ENCODE data around the gene TMEM145.

The TMEM145 gene

GRCh38 chr19:42293948-42294347 lies 19.2 kb upstream of the TMEM145 start:
- no peak for TF ChIP-seq EZH2phosphoT487 (IDR thresholded peaks at IDR 0.05; ENCODE audit: borderline replicate concordance)
- no peak for TF ChIP-seq CTCF (conservative IDR thresholded peaks at IDR 0.05; ENCODE audit: low read length)
- no peaks in the 10 kb centered on the region for H3K27me3 ChIP-seq (ENCODE audit: insufficient read depth, low read length, poor library complexity, severe bottlenecking)
- peaks cover 45% of the 10 kb centered on the region; the same call in 1 of the 2 replicates for H3K36me3 ChIP-seq (ENCODE audit: insufficient read depth, low read length)
- no peaks in the 10 kb centered on the region for H3K4me1 ChIP-seq (ENCODE audit: insufficient read depth, low read length, poor library complexity, severe bottlenecking)
- no peaks in the 10 kb centered on the region for H3F3A ChIP-seq (ENCODE audit: low read depth)
- H3K9me2 ChIP-seq (replicated peaks; ENCODE audit: low read depth, low read length), result no peaks in the 10 kb centered on the region
- H4K20me1 ChIP-seq (ENCODE audit: insufficient read depth, low read length, poor library complexity, severe bottlenecking), result no peaks in the 10 kb centered on the region
- no peak overlapping the region for H3K4me2 ChIP-seq (ENCODE audit: low read depth, low read length, poor library complexity, severe bottlenecking)
- no peak overlapping the region for H2AFZ ChIP-seq (ENCODE audit: low read length)
- no peaks in the 10 kb centered on the region for H3K79me2 ChIP-seq (ENCODE audit: insufficient read depth, low read length)
- no peaks in the 10 kb centered on the region for H3K9me3 ChIP-seq (ENCODE audit: insufficient read depth, low read depth, low read length)
- H3K9ac ChIP-seq (ENCODE audit: low read depth, low read length, poor library complexity, severe bottlenecking), result no peak overlapping the region
- no peak overlapping the region for H3K4me3 ChIP-seq (ENCODE audit: low read length, poor library complexity, severe bottlenecking)

- Histone ChIP-seq H3K4me3 (ENCODE audit: low read length, poor library complexity, severe bottlenecking) (no peak overlapping the region), H3K36me3 (ENCODE audit: insufficient read depth, low read length) (peaks cover 38% of the 10 kb centered on the region; the same call in 1 of the 2 replicates), H3F3A (ENCODE audit: low read depth) (no peaks in the 10 kb centered on the region), H3K27me3 (ENCODE audit: insufficient read depth, low read length, poor library complexity, severe bottlenecking) (no peaks in the 10 kb centered on the region), H4K20me1 (ENCODE audit: insufficient read depth, low read length, poor library complexity, severe bottlenecking) (no peaks in the 10 kb centered on the region), H3K4me2 (ENCODE audit: low read depth, low read length, poor library complexity, severe bottlenecking) (no peak overlapping the region), H2AFZ (ENCODE audit: low read length) (no peak overlapping the region), H3K9ac (ENCODE audit: low read depth, low read length, poor library complexity, severe bottlenecking) (no peak overlapping the region), H3K79me2 (ENCODE audit: insufficient read depth, low read length) (no peaks in the 10 kb centered on the region), H3K9me3 (ENCODE audit: insufficient read depth, low read depth, low read length) (no peaks in the 10 kb centered on the region), H3K9me2 (replicated peaks; ENCODE audit: low read depth, low read length) (no peaks in the 10 kb centered on the region), H3K4me1 (ENCODE audit: insufficient read depth, low read length, poor library complexity, severe bottlenecking) (no peaks in the 10 kb centered on the region)
- TF ChIP-seq CTCF (conservative IDR thresholded peaks at IDR 0.05; ENCODE audit: low read length), result no peak
- no peak for TF ChIP-seq EZH2phosphoT487 (IDR thresholded peaks at IDR 0.05; ENCODE audit: borderline replicate concordance)
Observed at GRCh38 chr19:42294471-42295137, 18.5 kb upstream of the TMEM145 start.

GRCh38 chr19:42295342-42295741 lies 17.8 kb upstream of the TMEM145 start:
- no peak for TF ChIP-seq CTCF (conservative IDR thresholded peaks at IDR 0.05; ENCODE audit: low read length)
- TF ChIP-seq EZH2phosphoT487 (IDR thresholded peaks at IDR 0.05; ENCODE audit: borderline replicate concordance), result no peak

More at GRCh38 chr19:42295342-42295741, 17.8 kb upstream of the TMEM145 start:
- Histone ChIP-seq H3K79me2 (ENCODE audit: insufficient read depth, low read length) (peaks cover 6% of the 10 kb centered on the region; the same call in 1 of the 2 replicates), H2AFZ (ENCODE audit: low read length) (no peak overlapping the region), H3K9ac (ENCODE audit: low read depth, low read length, poor library complexity, severe bottlenecking) (no peak overlapping the region), H3K4me3 (ENCODE audit: low read length, poor library complexity, severe bottlenecking) (no peak overlapping the region), H4K20me1 (ENCODE audit: insufficient read depth, low read length, poor library complexity, severe bottlenecking) (no peaks in the 10 kb centered on the region), H3K36me3 (ENCODE audit: insufficient read depth, low read length) (peaks cover 31% of the 10 kb centered on the region; the same call in 1 of the 2 replicates), H3K27me3 (ENCODE audit: insufficient read depth, low read length, poor library complexity, severe bottlenecking) (no peaks in the 10 kb centered on the region), H3K9me3 (ENCODE audit: insufficient read depth, low read depth, low read length) (no peaks in the 10 kb centered on the region), H3F3A (ENCODE audit: low read depth) (no peaks in the 10 kb centered on the region), H3K4me1 (ENCODE audit: insufficient read depth, low read length, poor library complexity, severe bottlenecking) (no peaks in the 10 kb centered on the region), H3K9me2 (replicated peaks; ENCODE audit: low read depth, low read length) (no peaks in the 10 kb centered on the region), H3K4me2 (ENCODE audit: low read depth, low read length, poor library complexity, severe bottlenecking) (no peak overlapping the region)

Measured in Loucy (cell line).